ENCODE measurements around the gene CCN6. TPM values are rescaled to one million over a fixed set of nuclear protein-coding genes. Genes with fewer than 3 reads are reported as not detected.

Gene CCN6
- total RNA-seq, 1 experiment from 2014 or later = not detected

DNA sequence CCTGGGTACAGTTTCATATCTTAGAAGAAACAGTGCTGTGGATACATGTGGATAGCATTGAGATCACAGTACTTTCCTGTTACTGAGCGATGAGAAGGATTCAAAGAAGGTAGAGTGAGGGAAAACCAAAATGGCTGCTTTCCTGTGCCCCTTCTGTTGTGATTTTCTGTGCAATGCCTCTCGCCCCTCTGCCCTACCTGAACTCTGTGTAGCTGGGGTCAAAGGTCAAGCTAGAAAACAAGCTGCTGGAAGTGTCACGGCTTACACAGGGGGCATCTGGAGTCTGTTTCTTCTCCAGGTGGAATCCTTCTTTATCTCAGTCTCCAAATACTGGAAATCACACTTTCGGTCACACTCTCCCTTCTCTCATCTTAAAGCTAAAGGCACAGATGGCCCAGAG lies 27.0 kb upstream of the CCN6 start:
- no peaks in the 10 kb centered on the region for H3K36me3 ChIP-seq (ENCODE audit: control insufficient read depth in 1 of 2, insufficient read depth in 2 of 2, low read length in 2 of 2)
- no TSS peak for BruUV-seq (replicated peaks)
- no peak for DNase-seq (ENCODE audit: low read depth, low spot score)
- ChIA-PET RAD21 (ENCODE audit: low non-redundant PET in 1 of 2, low total read pairs in 2 of 2, uncharacterized antibody in 2 of 2, unreplicated experiment in 2 of 2) (no interaction called here), POLR2A (no interaction called here), CTCF (no interaction called here)
- intact Hi-C loops (cut with micrococcal nuclease) = no loop called here
- H3K27me3 ChIP-seq (ENCODE audit: insufficient read depth, low read length) = no peaks in the 10 kb centered on the region
- no peak for ATAC-seq
- H3K79me2 ChIP-seq (ENCODE audit: insufficient read depth, low read length) = no peaks in the 10 kb centered on the region
- no peak overlapping the region for H3K4me2 ChIP-seq (ENCODE audit: low read length)
- no peaks in the 10 kb centered on the region for H3K4me1 ChIP-seq (ENCODE audit: control insufficient read depth in 1 of 2, insufficient read depth in 2 of 2, low read length in 2 of 2)
- no peak overlapping the region for H3K9ac ChIP-seq (ENCODE audit: low read length)
- no peaks in the 10 kb centered on the region for H4K20me1 ChIP-seq (ENCODE audit: insufficient read depth)
- H3K9me3 ChIP-seq (ENCODE audit: control insufficient read depth in 1 of 2, insufficient read depth in 1 of 2, low read depth in 1 of 2, low read length in 2 of 2) = no peaks in the 10 kb centered on the region
- H3K9me2 ChIP-seq (ENCODE audit: insufficient read depth) = no peaks in the 10 kb centered on the region
- TF ChIP-seq, protein P1, sequence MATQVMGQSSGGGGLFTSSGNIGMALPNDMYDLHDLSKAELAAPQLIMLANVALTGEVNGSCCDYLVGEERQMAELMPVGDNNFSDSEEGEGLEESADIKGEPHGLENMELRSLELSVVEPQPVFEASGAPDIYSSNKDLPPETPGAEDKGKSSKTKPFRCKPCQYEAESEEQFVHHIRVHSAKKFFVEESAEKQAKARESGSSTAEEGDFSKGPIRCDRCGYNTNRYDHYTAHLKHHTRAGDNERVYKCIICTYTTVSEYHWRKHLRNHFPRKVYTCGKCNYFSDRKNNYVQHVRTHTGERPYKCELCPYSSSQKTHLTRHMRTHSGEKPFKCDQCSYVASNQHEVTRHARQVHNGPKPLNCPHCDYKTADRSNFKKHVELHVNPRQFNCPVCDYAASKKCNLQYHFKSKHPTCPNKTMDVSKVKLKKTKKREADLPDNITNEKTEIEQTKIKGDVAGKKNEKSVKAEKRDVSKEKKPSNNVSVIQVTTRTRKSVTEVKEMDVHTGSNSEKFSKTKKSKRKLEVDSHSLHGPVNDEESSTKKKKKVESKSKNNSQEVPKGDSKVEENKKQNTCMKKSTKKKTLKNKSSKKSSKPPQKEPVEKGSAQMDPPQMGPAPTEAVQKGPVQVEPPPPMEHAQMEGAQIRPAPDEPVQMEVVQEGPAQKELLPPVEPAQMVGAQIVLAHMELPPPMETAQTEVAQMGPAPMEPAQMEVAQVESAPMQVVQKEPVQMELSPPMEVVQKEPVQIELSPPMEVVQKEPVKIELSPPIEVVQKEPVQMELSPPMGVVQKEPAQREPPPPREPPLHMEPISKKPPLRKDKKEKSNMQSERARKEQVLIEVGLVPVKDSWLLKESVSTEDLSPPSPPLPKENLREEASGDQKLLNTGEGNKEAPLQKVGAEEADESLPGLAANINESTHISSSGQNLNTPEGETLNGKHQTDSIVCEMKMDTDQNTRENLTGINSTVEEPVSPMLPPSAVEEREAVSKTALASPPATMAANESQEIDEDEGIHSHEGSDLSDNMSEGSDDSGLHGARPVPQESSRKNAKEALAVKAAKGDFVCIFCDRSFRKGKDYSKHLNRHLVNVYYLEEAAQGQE (IDR thresholded peaks at IDR 0.05; ENCODE audit: low read depth) = no peak
- TF ChIP-seq, protein P2, sequence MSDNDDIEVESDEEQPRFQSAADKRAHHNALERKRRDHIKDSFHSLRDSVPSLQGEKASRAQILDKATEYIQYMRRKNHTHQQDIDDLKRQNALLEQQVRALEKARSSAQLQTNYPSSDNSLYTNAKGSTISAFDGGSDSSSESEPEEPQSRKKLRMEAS (IDR thresholded peaks at IDR 0.05) = no peak
- TF ChIP-seq, protein P3, sequence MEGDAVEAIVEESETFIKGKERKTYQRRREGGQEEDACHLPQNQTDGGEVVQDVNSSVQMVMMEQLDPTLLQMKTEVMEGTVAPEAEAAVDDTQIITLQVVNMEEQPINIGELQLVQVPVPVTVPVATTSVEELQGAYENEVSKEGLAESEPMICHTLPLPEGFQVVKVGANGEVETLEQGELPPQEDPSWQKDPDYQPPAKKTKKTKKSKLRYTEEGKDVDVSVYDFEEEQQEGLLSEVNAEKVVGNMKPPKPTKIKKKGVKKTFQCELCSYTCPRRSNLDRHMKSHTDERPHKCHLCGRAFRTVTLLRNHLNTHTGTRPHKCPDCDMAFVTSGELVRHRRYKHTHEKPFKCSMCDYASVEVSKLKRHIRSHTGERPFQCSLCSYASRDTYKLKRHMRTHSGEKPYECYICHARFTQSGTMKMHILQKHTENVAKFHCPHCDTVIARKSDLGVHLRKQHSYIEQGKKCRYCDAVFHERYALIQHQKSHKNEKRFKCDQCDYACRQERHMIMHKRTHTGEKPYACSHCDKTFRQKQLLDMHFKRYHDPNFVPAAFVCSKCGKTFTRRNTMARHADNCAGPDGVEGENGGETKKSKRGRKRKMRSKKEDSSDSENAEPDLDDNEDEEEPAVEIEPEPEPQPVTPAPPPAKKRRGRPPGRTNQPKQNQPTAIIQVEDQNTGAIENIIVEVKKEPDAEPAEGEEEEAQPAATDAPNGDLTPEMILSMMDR (IDR thresholded peaks at IDR 0.05 in 2 of 3, conservative IDR thresholded peaks at IDR 0.05 in 1 of 3; ENCODE audit: borderline replicate concordance in 1 of 3, insufficient read depth in 1 of 3, low read depth in 2 of 3, low read length in 2 of 3) = no peak
- no peak for TF ChIP-seq EGR1 (IDR thresholded peaks at IDR 0.05; ENCODE audit: low read depth)
- TF ChIP-seq, protein P4, sequence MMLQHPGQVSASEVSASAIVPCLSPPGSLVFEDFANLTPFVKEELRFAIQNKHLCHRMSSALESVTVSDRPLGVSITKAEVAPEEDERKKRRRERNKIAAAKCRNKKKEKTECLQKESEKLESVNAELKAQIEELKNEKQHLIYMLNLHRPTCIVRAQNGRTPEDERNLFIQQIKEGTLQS (IDR thresholded peaks at IDR 0.05) = no peak
- TF ChIP-seq YY1 (IDR thresholded peaks at IDR 0.05; ENCODE audit: extremely low read depth, insufficient replicate concordance, low read depth, low read length) = no peak
- no peak for TF ChIP-seq POLR2AphosphoS5 (IDR thresholded peaks at IDR 0.05; ENCODE audit: low read depth, low read length)
- no peak for TF ChIP-seq CBX3 (IDR thresholded peaks at IDR 0.05; ENCODE audit: low read depth)
- no peak for TF ChIP-seq CEBPB (IDR thresholded peaks at IDR 0.05; ENCODE audit: low read depth)
- TF ChIP-seq POLR2A (IDR thresholded peaks at IDR 0.05; ENCODE audit: borderline replicate concordance, extremely low read depth, insufficient read depth, insufficient read length) = no peak
- TF ChIP-seq RAD21 (IDR thresholded peaks at IDR 0.05; ENCODE audit: low read depth) = no peak
- H3K27ac ChIP-seq (ENCODE audit: low read depth, low read length) = no peak overlapping the region
- no peak overlapping the region for H2AFZ ChIP-seq (ENCODE audit: low read depth, low read length, poor library complexity, severe bottlenecking)
- H3K4me3 ChIP-seq (replicated peaks in 1 of 2; ENCODE audit: low read depth in 1 of 2, low read length in 2 of 2) = no peak overlapping the region

Measured in HCT116 (cell line).